ENCODE data around the gene ST6GALNAC5. TPM values are rescaled to one million over a fixed set of nuclear protein-coding genes. Genes with fewer than 3 reads are reported as not detected.

Gene ST6GALNAC5
- total RNA-seq, 4 donors from 2014 or later, result 3.6 to 23.4 (median 11.0) TPM

DNA sequence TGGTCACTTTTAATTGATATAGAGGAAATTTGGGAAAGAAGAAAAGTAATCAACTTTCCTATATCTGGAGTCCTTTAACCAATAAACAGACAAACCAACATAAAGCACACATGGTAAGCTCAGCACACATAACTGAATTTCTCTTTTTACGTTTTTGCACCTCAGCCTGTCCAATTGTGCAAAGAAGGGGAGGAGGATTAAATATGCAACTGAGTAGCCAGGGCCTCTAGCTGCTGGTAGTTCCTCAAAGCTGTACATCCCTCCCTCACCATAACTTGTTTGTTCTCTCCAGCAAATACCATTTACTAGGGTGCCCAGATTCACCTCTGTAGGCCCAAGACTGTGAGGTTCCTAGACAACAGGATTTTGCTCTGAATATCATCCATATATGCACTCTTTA, 25.4 kb downstream of the ST6GALNAC5 start:
- TF ChIP-seq, protein P1, sequence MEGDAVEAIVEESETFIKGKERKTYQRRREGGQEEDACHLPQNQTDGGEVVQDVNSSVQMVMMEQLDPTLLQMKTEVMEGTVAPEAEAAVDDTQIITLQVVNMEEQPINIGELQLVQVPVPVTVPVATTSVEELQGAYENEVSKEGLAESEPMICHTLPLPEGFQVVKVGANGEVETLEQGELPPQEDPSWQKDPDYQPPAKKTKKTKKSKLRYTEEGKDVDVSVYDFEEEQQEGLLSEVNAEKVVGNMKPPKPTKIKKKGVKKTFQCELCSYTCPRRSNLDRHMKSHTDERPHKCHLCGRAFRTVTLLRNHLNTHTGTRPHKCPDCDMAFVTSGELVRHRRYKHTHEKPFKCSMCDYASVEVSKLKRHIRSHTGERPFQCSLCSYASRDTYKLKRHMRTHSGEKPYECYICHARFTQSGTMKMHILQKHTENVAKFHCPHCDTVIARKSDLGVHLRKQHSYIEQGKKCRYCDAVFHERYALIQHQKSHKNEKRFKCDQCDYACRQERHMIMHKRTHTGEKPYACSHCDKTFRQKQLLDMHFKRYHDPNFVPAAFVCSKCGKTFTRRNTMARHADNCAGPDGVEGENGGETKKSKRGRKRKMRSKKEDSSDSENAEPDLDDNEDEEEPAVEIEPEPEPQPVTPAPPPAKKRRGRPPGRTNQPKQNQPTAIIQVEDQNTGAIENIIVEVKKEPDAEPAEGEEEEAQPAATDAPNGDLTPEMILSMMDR (IDR thresholded peaks at IDR 0.05), result no peak
- TF ChIP-seq EP300 (IDR thresholded peaks at IDR 0.05) (no peak), POLR2AphosphoS5 (IDR thresholded peaks at IDR 0.05) (no peak), POLR2A (IDR thresholded peaks at IDR 0.05) (no peak)
- Histone ChIP-seq H3K4me1 (no peaks in the 10 kb centered on the region), H3K4me3 (no peak overlapping the region), H3K27me3 (no peaks in the 10 kb centered on the region), H3K36me3 (no peaks in the 10 kb centered on the region), H3K9me3 (peaks cover 0 to 7% (median 0%) of the 10 kb centered on the region in 3 donors), H3K27ac (no peak overlapping the region)
- 27 to 33% methylated on average over 1 of the region's 1 CpG for WGBS, 2 donors (ENCODE audit: low coverage in 1 of 2)
- no peak for ATAC-seq

DNA sequence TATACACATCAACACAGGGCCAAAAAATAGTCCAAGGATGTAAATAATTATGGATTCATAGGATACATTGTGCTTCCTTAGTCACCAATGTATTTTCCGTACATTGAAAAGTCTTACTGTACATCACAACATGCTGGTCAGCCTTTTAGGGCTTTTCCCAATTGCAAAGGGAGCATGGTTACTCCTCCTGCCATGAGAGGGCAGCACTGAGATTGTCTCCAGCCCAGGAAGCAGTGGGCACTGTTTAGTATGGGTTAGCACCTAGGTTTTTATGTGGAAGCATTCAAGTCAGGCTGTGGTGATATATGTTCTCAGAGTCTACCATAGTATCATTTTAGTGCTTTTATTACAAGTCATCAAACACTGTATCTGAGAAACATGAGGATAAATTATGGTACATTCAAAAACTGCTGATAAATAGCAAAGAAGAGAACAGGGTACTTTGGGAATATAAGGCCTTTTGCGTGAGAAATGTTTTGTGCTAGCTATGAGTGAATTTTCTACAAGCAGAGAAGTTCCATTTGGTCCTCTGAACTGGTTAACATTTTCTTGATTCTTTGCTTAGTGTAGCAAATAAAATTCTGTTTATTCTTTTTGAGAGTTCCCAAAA, 34.0 kb downstream of the ST6GALNAC5 start:
- no peaks in the 10 kb centered on the region for H3K4me1 ChIP-seq
- no peaks in the 10 kb centered on the region for H3K27me3 ChIP-seq
- ATAC-seq, result no peak
- TF ChIP-seq, protein P1 (IDR thresholded peaks at IDR 0.05), result peak in 3 of 4 experiments; percentile 16 to 45 (median 22)
- no peak for TF ChIP-seq POLR2AphosphoS5 (IDR thresholded peaks at IDR 0.05)
- H3K4me3 ChIP-seq, result no peak overlapping the region
- H3K27ac ChIP-seq, result no peak overlapping the region
- no peaks in the 10 kb centered on the region for H3K36me3 ChIP-seq
- 87 to 90% methylated on average over 1 to 2 of the region's 2 CpGs for WGBS, 2 donors (ENCODE audit: low coverage in 1 of 2)
- H3K9me3 ChIP-seq, result no peaks in the 10 kb centered on the region

GRCh38 chr1:76905876-76906595, 38.8 kb downstream of the ST6GALNAC5 start:
- TF ChIP-seq, protein P1 (IDR thresholded peaks at IDR 0.05), result no peak
- TF ChIP-seq POLR2AphosphoS5 (IDR thresholded peaks at IDR 0.05) (no peak), POLR2A (IDR thresholded peaks at IDR 0.05) (no peak), EP300 (IDR thresholded peaks at IDR 0.05) (no peak)
- Histone ChIP-seq H3K4me1 (no peaks in the 10 kb centered on the region), H3K36me3 (no peaks in the 10 kb centered on the region), H3K27ac (no peak overlapping the region), H3K27me3 (no peaks in the 10 kb centered on the region), H3K9me3 (no peaks in the 10 kb centered on the region), H3K4me3 (no peak overlapping the region)
- no peak for ATAC-seq
- 65 to 79% methylated on average over 4 of the region's 4 CpGs for WGBS, 2 donors (ENCODE audit: low coverage in 1 of 2)

GRCh38 chr1:76909311-76909710, 42.0 kb downstream of the ST6GALNAC5 start:
- Histone ChIP-seq H3K27me3 (no peaks in the 10 kb centered on the region), H3K27ac (no peak overlapping the region), H3K36me3 (no peaks in the 10 kb centered on the region), H3K4me3 (no peak overlapping the region), H3K4me1 (no peaks in the 10 kb centered on the region), H3K9me3 (no peaks in the 10 kb centered on the region)
- no peak for TF ChIP-seq POLR2A (IDR thresholded peaks at IDR 0.05)
- no peak for TF ChIP-seq POLR2AphosphoS5 (IDR thresholded peaks at IDR 0.05)
- TF ChIP-seq, protein P1 (IDR thresholded peaks at IDR 0.05), result no peak
- TF ChIP-seq EP300 (IDR thresholded peaks at IDR 0.05), result no peak
- 47 to 68% methylated on average over 1 of the region's 1 CpG for WGBS, 2 donors (ENCODE audit: low coverage in 1 of 2)
- ATAC-seq, result no peak

DNA sequence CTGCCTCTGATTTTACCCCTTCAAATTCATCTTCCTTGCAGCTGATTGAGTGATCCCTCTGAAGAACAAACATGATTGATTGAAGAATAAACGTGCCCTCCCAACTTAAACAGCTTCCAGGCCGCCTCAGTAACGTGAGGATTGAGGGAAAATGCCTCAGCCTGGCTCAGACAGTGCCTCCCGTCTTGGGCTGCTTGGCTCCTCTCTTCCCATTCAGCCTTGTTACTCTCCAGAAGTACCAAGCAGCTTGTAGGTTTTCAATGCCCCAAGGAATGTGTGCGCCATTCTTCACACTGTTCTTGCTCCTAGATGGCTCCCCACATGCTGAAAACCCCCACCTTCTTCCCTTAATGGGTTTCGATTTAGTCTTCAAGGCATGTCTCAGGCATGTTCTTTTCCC, 51.8 kb downstream of the ST6GALNAC5 start:
- WGBS, 2 donors (ENCODE audit: low coverage in 1 of 2), result 58 to 71% methylated on average over 6 of the region's 6 CpGs
- no peak for ATAC-seq
- H3K4me3 ChIP-seq, result no peak overlapping the region

More for the DNA sequence above, 51.8 kb downstream of the ST6GALNAC5 start:
- Histone ChIP-seq H3K27ac (no peak overlapping the region), H3K4me1 (no peaks in the 10 kb centered on the region), H3K36me3 (no peaks in the 10 kb centered on the region), H3K9me3 (no peaks in the 10 kb centered on the region), H3K27me3 (no peaks in the 10 kb centered on the region)
- TF ChIP-seq, protein P1 (IDR thresholded peaks at IDR 0.05), result no peak
- TF ChIP-seq POLR2AphosphoS5 (IDR thresholded peaks at IDR 0.05) (no peak), EP300 (IDR thresholded peaks at IDR 0.05) (no peak), POLR2A (IDR thresholded peaks at IDR 0.05) (no peak)
